Uterus (tissue), 2 donors: ENCODE measurements around the gene CLDN6.

Source experiments
- CTCF ChIP-seq, 4 experiments: fragments of 200-600 bp in 2 of 4; fragments of 450-650 bp in 2 of 4; sonication (generic) in 2 of 4; IDR thresholded peaks; one replicate each; pipeline ENCODE4 v1.5.1; 2016 to 2019; ENCODE audit warnings: antibody characterized with exemption in 4 of 4, mild to moderate bottlenecking in 2 of 4, moderate library complexity in 1 of 4
- POLR2A ChIP-seq, 2 donors: fragments of 450-650 bp; IDR thresholded peaks; one replicate each; pipeline ENCODE4 v1.6.1; 2016; ENCODE audit warnings: antibody characterized with exemption in 2 of 2, mild to moderate bottlenecking in 1 of 2, moderate library complexity in 1 of 2

- TF ChIP-seq POLR2A (IDR thresholded peaks at IDR 0.05) (no peak), CTCF (IDR thresholded peaks at IDR 0.05) (no peak)
Observed at GRCh38 chr16:3063625-3064386, 45.8 kb upstream of the CLDN6 start.
